Measurements from ENCODE around the gene TMEM119. TPM values are rescaled to one million over a fixed set of nuclear protein-coding genes. Genes with fewer than 3 reads are reported as not detected.

Gene TMEM119
- total RNA-seq, 1 donor from 2014 or later: 34.6 TPM

DNA sequence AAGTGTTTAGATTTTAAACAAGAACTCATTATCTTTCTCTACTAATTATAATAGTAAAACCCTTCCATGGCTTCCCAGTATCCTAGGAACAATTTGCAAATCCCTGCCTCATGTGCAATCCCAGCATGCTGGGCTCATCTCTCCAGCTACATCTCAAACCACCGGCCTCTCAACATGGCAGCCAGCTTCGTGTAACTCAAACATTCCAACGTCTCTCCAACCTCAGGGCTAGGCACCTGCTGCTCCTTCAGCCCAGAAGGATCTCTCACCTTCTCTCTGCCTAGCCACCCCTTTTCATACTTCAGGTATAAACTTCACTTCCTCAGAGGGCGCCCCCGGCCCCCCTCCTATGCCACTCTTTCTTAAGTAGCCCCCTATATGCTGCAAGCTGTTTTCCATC, 44.1 kb downstream of the TMEM119 start:
- Histone ChIP-seq H3K36me3 (peaks cover 0 to 7% of the 10 kb centered on the region in 2 donors), H3K4me1 (peaks cover 71% of the 10 kb centered on the region), H3K9me3 (no peaks in the 10 kb centered on the region), H3K27me3 (no peaks in the 10 kb centered on the region), H3K27ac (no peak overlapping the region), H3K4me3 (no peak overlapping the region)
- no peak for DNase-seq (ENCODE audit: extremely low spot score in 2 of 2)
- TF ChIP-seq, protein P1, sequence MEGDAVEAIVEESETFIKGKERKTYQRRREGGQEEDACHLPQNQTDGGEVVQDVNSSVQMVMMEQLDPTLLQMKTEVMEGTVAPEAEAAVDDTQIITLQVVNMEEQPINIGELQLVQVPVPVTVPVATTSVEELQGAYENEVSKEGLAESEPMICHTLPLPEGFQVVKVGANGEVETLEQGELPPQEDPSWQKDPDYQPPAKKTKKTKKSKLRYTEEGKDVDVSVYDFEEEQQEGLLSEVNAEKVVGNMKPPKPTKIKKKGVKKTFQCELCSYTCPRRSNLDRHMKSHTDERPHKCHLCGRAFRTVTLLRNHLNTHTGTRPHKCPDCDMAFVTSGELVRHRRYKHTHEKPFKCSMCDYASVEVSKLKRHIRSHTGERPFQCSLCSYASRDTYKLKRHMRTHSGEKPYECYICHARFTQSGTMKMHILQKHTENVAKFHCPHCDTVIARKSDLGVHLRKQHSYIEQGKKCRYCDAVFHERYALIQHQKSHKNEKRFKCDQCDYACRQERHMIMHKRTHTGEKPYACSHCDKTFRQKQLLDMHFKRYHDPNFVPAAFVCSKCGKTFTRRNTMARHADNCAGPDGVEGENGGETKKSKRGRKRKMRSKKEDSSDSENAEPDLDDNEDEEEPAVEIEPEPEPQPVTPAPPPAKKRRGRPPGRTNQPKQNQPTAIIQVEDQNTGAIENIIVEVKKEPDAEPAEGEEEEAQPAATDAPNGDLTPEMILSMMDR (IDR thresholded peaks at IDR 0.05): no peak
- no peak for TF ChIP-seq POLR2A (IDR thresholded peaks at IDR 0.05)
- no peak for TF ChIP-seq POLR2AphosphoS5 (IDR thresholded peaks at IDR 0.05; ENCODE audit: insufficient read depth in 1 of 2, low read depth in 1 of 2)
- intact Hi-C loops (cut with DNase I): no loop called here

- Histone ChIP-seq H3K27ac (no peak overlapping the region), H3K27me3 (no peaks in the 10 kb centered on the region), H3K9me3 (no peaks in the 10 kb centered on the region), H3K4me1 (peaks cover 49% of the 10 kb centered on the region), H3K4me3 (no peak overlapping the region), H3K36me3 (peaks cover 0 to 25% of the 10 kb centered on the region in 2 donors)
- TF ChIP-seq POLR2AphosphoS5 (IDR thresholded peaks at IDR 0.05; ENCODE audit: insufficient read depth in 1 of 2, low read depth in 1 of 2) (no peak), POLR2A (IDR thresholded peaks at IDR 0.05) (no peak)
- intact Hi-C loops (cut with DNase I): no loop called here
- no peak for DNase-seq (ENCODE audit: extremely low spot score in 2 of 2)
Measured at GRCh38 chr12:108551535-108551934, 46.3 kb downstream of the TMEM119 start.

- H3K4me3 ChIP-seq: no peak overlapping the region
- H3K27ac ChIP-seq: no peak overlapping the region
- no peak for DNase-seq (ENCODE audit: extremely low spot score in 2 of 2)
- intact Hi-C loops (cut with DNase I): no loop called here
- H3K27me3 ChIP-seq: no peaks in the 10 kb centered on the region
- H3K4me1 ChIP-seq: peaks cover 26% of the 10 kb centered on the region
- TF ChIP-seq POLR2AphosphoS5 (IDR thresholded peaks at IDR 0.05; ENCODE audit: insufficient read depth in 1 of 2, low read depth in 1 of 2): no peak
- TF ChIP-seq, protein P1 (IDR thresholded peaks at IDR 0.05): no peak
- no peak for TF ChIP-seq POLR2A (IDR thresholded peaks at IDR 0.05)
- peaks cover 0 to 49% of the 10 kb centered on the region in 2 donors for H3K36me3 ChIP-seq
- no peaks in the 10 kb centered on the region for H3K9me3 ChIP-seq
Measured at GRCh38 chr12:108548954-108549521, 48.8 kb downstream of the TMEM119 start.

GRCh38 chr12:108547686-108548085, 50.2 kb downstream of the TMEM119 start:
- intact Hi-C loops (cut with DNase I): no loop called here
- Histone ChIP-seq H3K9me3 (no peaks in the 10 kb centered on the region), H3K4me1 (peaks cover 14% of the 10 kb centered on the region), H3K27ac (no peak overlapping the region), H3K27me3 (no peaks in the 10 kb centered on the region), H3K36me3 (peaks cover 0 to 62% of the 10 kb centered on the region in 2 donors), H3K4me3 (no peak overlapping the region)
- TF ChIP-seq POLR2A (IDR thresholded peaks at IDR 0.05) (no peak), POLR2AphosphoS5 (IDR thresholded peaks at IDR 0.05; ENCODE audit: insufficient read depth in 1 of 2, low read depth in 1 of 2) (no peak)
- TF ChIP-seq, protein P1 (IDR thresholded peaks at IDR 0.05): no peak
- no peak for DNase-seq (ENCODE audit: extremely low spot score in 2 of 2)

GRCh38 chr12:108543652-108544051, 54.2 kb downstream of the TMEM119 start:
- no peak overlapping the region for H3K27ac ChIP-seq
- H3K4me1 ChIP-seq: no peaks in the 10 kb centered on the region
- H3K36me3 ChIP-seq: peaks cover 0 to 61% of the 10 kb centered on the region in 2 donors
- intact Hi-C loops (cut with DNase I): no loop called here
- TF ChIP-seq POLR2A (IDR thresholded peaks at IDR 0.05): no peak
- TF ChIP-seq, protein P1 (IDR thresholded peaks at IDR 0.05): no peak
- no peak for TF ChIP-seq POLR2AphosphoS5 (IDR thresholded peaks at IDR 0.05; ENCODE audit: insufficient read depth in 1 of 2, low read depth in 1 of 2)
- H3K27me3 ChIP-seq: no peaks in the 10 kb centered on the region
- no peak overlapping the region for H3K4me3 ChIP-seq
- H3K9me3 ChIP-seq: no peaks in the 10 kb centered on the region
- DNase-seq (ENCODE audit: extremely low spot score in 2 of 2): no peak
